Middle frontal gyrus (tissue), 1 donor: ENCODE data around the gene MID1.

Experiments used
- DNase-seq: peaks from one replicate; pipeline ENCODE4 v3.0.0-alpha.2; 2015; ENCODE audit warnings: low spot score; ENCODE audit errors: extremely low spot score

Gene MID1

GRCh38 chrX:10577853-10578252, 42.5 kb downstream of the MID1 start:
- DNase-seq: no peak

- no peak for DNase-seq
Measured at GRCh38 chrX:10576777-10577447, 43.5 kb downstream of the MID1 start.

- no peak for DNase-seq
Measured at GRCh38 chrX:10576186-10576585, 44.2 kb downstream of the MID1 start.

- DNase-seq: no peak
Measured at GRCh38 chrX:10574663-10575062, 45.7 kb downstream of the MID1 start.

GRCh38 chrX:10571260-10571659, 49.1 kb downstream of the MID1 start:
- no peak for DNase-seq

- DNase-seq: no peak
Measured at GRCh38 chrX:10570601-10571000, 49.8 kb downstream of the MID1 start.

GRCh38 chrX:10569946-10570345, 50.4 kb downstream of the MID1 start:
- peak; percentile 16 for DNase-seq

GRCh38 chrX:10568428-10568827, 52.0 kb downstream of the MID1 start:
- no peak for DNase-seq

GRCh38 chrX:10567136-10567535, 53.2 kb downstream of the MID1 start:
- DNase-seq: no peak

- DNase-seq: no peak
Measured at GRCh38 chrX:10566716-10567097, 53.7 kb downstream of the MID1 start.

GRCh38 chrX:10564484-10564883, 55.9 kb downstream of the MID1 start:
- DNase-seq: no peak

- DNase-seq: no peak
Measured at GRCh38 chrX:10557166-10557565, 63.2 kb downstream of the MID1 start.

- no peak for DNase-seq
Measured at GRCh38 chrX:10556405-10556804, 64.0 kb downstream of the MID1 start.

- no peak for DNase-seq
Measured at GRCh38 chrX:10555846-10556245, 64.5 kb downstream of the MID1 start.

GRCh38 chrX:10554612-10555270, 65.6 kb downstream of the MID1 start:
- no peak for DNase-seq

GRCh38 chrX:10549280-10549679, 71.1 kb downstream of the MID1 start:
- no peak for DNase-seq

- no peak for DNase-seq
Measured at GRCh38 chrX:10548688-10549087, 71.7 kb downstream of the MID1 start.

- DNase-seq: no peak
Measured at GRCh38 chrX:10545882-10546281, 74.5 kb downstream of the MID1 start.

- no peak for DNase-seq
Measured at GRCh38 chrX:10542586-10542985, 77.8 kb downstream of the MID1 start.

- DNase-seq: no peak
Measured at GRCh38 chrX:10538831-10539230, 81.6 kb downstream of the MID1 start.

- DNase-seq: no peak
Measured at GRCh38 chrX:10537308-10537707, 83.1 kb downstream of the MID1 start.

- DNase-seq: no peak
Measured at GRCh38 chrX:10536744-10537143, 83.6 kb downstream of the MID1 start.

- no peak for DNase-seq
Measured at GRCh38 chrX:10534611-10535010, 85.8 kb downstream of the MID1 start.
